Placental epithelial cell (primary cell): ENCODE measurements around the gene TAC3. TPM values are rescaled to one million over a fixed set of nuclear protein-coding genes. Genes with fewer than 3 reads are reported as not detected.

ENCODE experiments used
- total RNA-seq: library from RNA; depleted of rRNA; stranded (reverse); fragments of >200 nt; gene quantifications from 2 replicates; pipeline ENCODE4 v1.2.3, GENCODE V29; 2012

TAC3 gene
- not detected in 2 replicates for total RNA-seq

GRCh38 chr12:57016348-57016747, at the start of gene TAC3:
TSS of gene TAC3 (minus strand) at chr12:57016529. CDS start at chr12:57015797, 732 bp downstream.

GRCh38 chr12:57049890-57050289, 33.6 kb upstream of the TAC3 start, which contains the start of gene MYO1A:
TSS of gene MYO1A (minus strand) at chr12:57050129. CDS start at chr12:57048323, 1,806 bp downstream.

GRCh38 chr12:57005980-57006808, 10.1 kb downstream of the TAC3 start, which contains the start of gene ZBTB39:
TSS of gene ZBTB39 (minus strand) at chr12:57006546. CDS start at chr12:57004917, 1,629 bp downstream.

Other genes starting within 250 kb of the TAC3 start
- gene SDR9C7, start 82.1 kb downstream of the TAC3 start, total RNA-seq, result under 0.01 TPM in 1 of 2 replicates, not detected in the other
- gene RDH16, start 58.9 kb downstream of the TAC3 start, total RNA-seq, result 0.39 and 0.43 TPM in 2 replicates
- 8.2 and 8.7 TPM in 2 replicates for gene ZBTB39, start 10.0 kb downstream of the TAC3 start, total RNA-seq
- gene MYO1A, start 33.6 kb upstream of the TAC3 start, total RNA-seq, result not detected in 2 replicates
- 5.0 and 5.1 TPM in 2 replicates for gene NEMP1, start 62.3 kb upstream of the TAC3 start, total RNA-seq
- gene NAB2, start 72.6 kb upstream of the TAC3 start, total RNA-seq, result 22.8 and 50.1 TPM in 2 replicates
- 58.7 and 143 TPM in 2 replicates for gene STAT6, start 94.8 kb upstream of the TAC3 start, total RNA-seq
- 209 and 237 TPM in 2 replicates for gene LRP1, start 112.0 kb upstream of the TAC3 start, total RNA-seq
- not detected in 2 replicates for gene LRP1-AS, start 131.1 kb upstream of the TAC3 start, total RNA-seq
- 1.2 TPM in 1 of 2 replicates, not detected in the other for gene NXPH4, start 200.3 kb upstream of the TAC3 start, total RNA-seq
- 91.1 and 211 TPM in 2 replicates for gene SHMT2, start 213.2 kb upstream of the TAC3 start, total RNA-seq
- 0.39 TPM in 1 of 2 replicates, not detected in the other for gene STAC3, start 234.7 kb upstream of the TAC3 start, total RNA-seq